H1 (cell line): Measurements from ENCODE around the gene HTR6. TPM values are rescaled to one million over a fixed set of nuclear protein-coding genes. Genes with fewer than 3 reads are reported as not detected.

ENCODE experiments used
- CTCF ChIA-PET: fragments of 300-600 bp; sonication (Branson Sonifier 250); formaldehyde crosslinking; loops from one replicate; lab custom pipeline; 2021; ENCODE audit not compliant: partially characterized antibody; lab: Charles Lee
- POLR2A ChIA-PET: fragments of 300-600 bp; sonication (Branson Sonifier 250); formaldehyde crosslinking; loops from one replicate; lab custom pipeline; 2021; ENCODE audit warnings: inconsistent platforms; ENCODE audit not compliant: partially characterized antibody; lab: Charles Lee
- DNase-seq, 2 experiments: peaks; one replicate each; pipeline versions ENCODE4 v3.0.0 to v3.0.0-alpha.2; 2010 to 2022; ENCODE audit warnings: low spot score in 2 of 2, low read depth in 1 of 2, mixed read lengths in 1 of 2
- FAIRE-seq: peaks from 2 replicates; lab custom pipeline; 2011; peaks lifted over from hg19 to GRCh38; lab: Jason Lieb, UNC
- H2AFZ ChIP-seq: 2 replicates; pipeline ENCODE4 v1.8.1; 2012; ENCODE audit warnings: low read length, inconsistent platforms
- H2AK5ac ChIP-seq: 2 replicates; pipeline ENCODE4 v1.6.1; 2013; ENCODE audit warnings: low read depth, low read length
- H2BK120ac ChIP-seq: replicated peaks from 2 replicates; pipeline ENCODE3; 2013; ENCODE audit warnings: low read depth, low read length, inconsistent platforms
- H2BK12ac ChIP-seq: 2 replicates; pipeline ENCODE4 v1.6.1; 2013; ENCODE audit warnings: low read depth, low read length
- H2BK15ac ChIP-seq: 2 replicates; pipeline ENCODE4 v1.6.1; 2013; ENCODE audit warnings: low read length
- H2BK20ac ChIP-seq: 2 replicates; pipeline ENCODE4 v1.6.1; 2013; ENCODE audit warnings: low read length
- H2BK5ac ChIP-seq: 2 replicates; pipeline ENCODE4 v1.6.1; 2013; ENCODE audit warnings: low read depth, low read length
- H3K14ac ChIP-seq: 2 replicates; pipeline ENCODE4 v1.6.1; 2013; ENCODE audit warnings: inconsistent platforms; ENCODE audit not compliant: insufficient read length
- H3K18ac ChIP-seq: 2 replicates; pipeline ENCODE4 v1.6.1; 2013; ENCODE audit warnings: low read length; ENCODE audit errors: extremely low read depth
- H3K23ac ChIP-seq: 2 replicates; pipeline ENCODE4 v1.6.1; 2013; ENCODE audit warnings: inconsistent platforms; ENCODE audit not compliant: insufficient read length
- H3K23me2 ChIP-seq: 2 replicates; pipeline ENCODE4 v1.6.1; 2013; ENCODE audit warnings: low read depth, low read length
- H3K27ac ChIP-seq: 2 replicates; pipeline ENCODE4 v1.6.1; 2011; ENCODE audit warnings: low read depth, low read length, inconsistent platforms
- H3K27me3 ChIP-seq, 4 experiments: replicated peaks in 1 of 4; 1 replicate in 1 of 4; 2 replicates in 3 of 4; pipeline versions ENCODE4 v1.6.1 to v1.8.1; 2011 to 2013; ENCODE audit warnings: low read length in 3 of 4, mild to moderate bottlenecking in 3 of 4, inconsistent platforms in 2 of 4, mixed read lengths in 2 of 4, moderate library complexity in 1 of 4; ENCODE audit not compliant: control insufficient read depth in 3 of 4, insufficient read depth in 3 of 4; ENCODE audit errors: extremely low read depth in 1 of 4
- H3K36me3 ChIP-seq, 4 experiments: 2 replicates each; pipeline versions ENCODE4 v1.6.1 to v1.8.1; 2011 to 2013; ENCODE audit warnings: mild to moderate bottlenecking in 4 of 4, low read length in 3 of 4, moderate library complexity in 2 of 4, control low read depth in 1 of 4, inconsistent platforms in 1 of 4; ENCODE audit not compliant: insufficient read depth in 4 of 4, control insufficient read depth in 2 of 4
- H3K4ac ChIP-seq: replicated peaks from 2 replicates; pipeline ENCODE3; 2013; ENCODE audit warnings: low read length, low read depth, mixed read lengths, inconsistent platforms; ENCODE audit not compliant: insufficient read length
- H3K4me1 ChIP-seq, 4 experiments: replicated peaks in 1 of 4; 1 replicate in 1 of 4; 2 replicates in 3 of 4; pipeline versions ENCODE4 v1.6.1 to v1.8.1; 2011 to 2013; ENCODE audit warnings: low read length in 3 of 4, inconsistent platforms in 2 of 4, mixed read lengths in 1 of 4; ENCODE audit not compliant: insufficient read depth in 4 of 4, control insufficient read depth in 3 of 4
- H3K4me2 ChIP-seq, 2 experiments: 2 replicates each; pipeline versions ENCODE4 v1.6.1 to v1.8.1; 2011 to 2013; ENCODE audit warnings: low read depth in 2 of 2, low read length in 2 of 2, control low read depth in 1 of 2, inconsistent platforms in 1 of 2, mild to moderate bottlenecking in 1 of 2; ENCODE audit not compliant: insufficient read depth in 1 of 2
- H3K4me3 ChIP-seq, 4 experiments: fragments of 200-600, 300-600 bp in 1 of 4; sonication (generic), shearing (Covaris generic), sonication (Bioruptor Twin) in 1 of 4; 2 replicates each; pipeline versions ENCODE4 v1.5.1 to v1.8.1; 2011 to 2016; ENCODE audit warnings: low read length in 4 of 4, low read depth in 3 of 4, control low read depth in 2 of 4, inconsistent platforms in 2 of 4, mild to moderate bottlenecking in 2 of 4, mixed read lengths in 1 of 4, moderate library complexity in 1 of 4; ENCODE audit not compliant: insufficient read depth in 2 of 4; ENCODE audit errors: extremely low read depth in 1 of 4
- H3K56ac ChIP-seq: replicated peaks from 2 replicates; pipeline ENCODE3; 2013; ENCODE audit warnings: low read depth, mild to moderate bottlenecking, mixed read lengths, low read length, inconsistent platforms; ENCODE audit not compliant: insufficient read length
- H3K79me1 ChIP-seq: 2 replicates; pipeline ENCODE4 v1.6.1; 2013; ENCODE audit warnings: low read depth, low read length, control low read depth
- H3K79me2 ChIP-seq, 2 experiments: 2 replicates each; pipeline versions ENCODE4 v1.6.1 to v1.8.1; 2012 to 2013; ENCODE audit warnings: low read length in 2 of 2, mild to moderate bottlenecking in 2 of 2, inconsistent platforms in 1 of 2; ENCODE audit not compliant: insufficient read depth in 2 of 2, control insufficient read depth in 1 of 2
- H3K9ac ChIP-seq, 4 experiments: replicated peaks in 1 of 4; 1 replicate in 1 of 4; 2 replicates in 3 of 4; pipeline versions ENCODE4 v1.6.1 to v1.8.1; 2011 to 2013; ENCODE audit warnings: low read depth in 3 of 4, low read length in 3 of 4, control low read depth in 2 of 4, mild to moderate bottlenecking in 2 of 4, moderate library complexity in 2 of 4, inconsistent platforms in 1 of 4; ENCODE audit errors: extremely low read depth in 1 of 4
- H3K9me3 ChIP-seq, 2 experiments: 2 replicates each; pipeline versions ENCODE4 v1.6.1 to v1.8.1; 2012 to 2013; ENCODE audit warnings: mild to moderate bottlenecking in 2 of 2, moderate library complexity in 2 of 2, control low read depth in 1 of 2, inconsistent platforms in 1 of 2, low read depth in 1 of 2, low read length in 1 of 2, mixed read lengths in 1 of 2; ENCODE audit not compliant: insufficient read depth in 2 of 2
- H4K20me1 ChIP-seq, 2 experiments: replicated peaks in 1 of 2; 2 replicates each; pipeline versions ENCODE3 to v1.8.1; 2011 to 2013; ENCODE audit warnings: inconsistent platforms in 2 of 2, low read length in 2 of 2, mild to moderate bottlenecking in 1 of 2; ENCODE audit not compliant: insufficient read depth in 2 of 2, control insufficient read depth in 1 of 2
- H4K5ac ChIP-seq: 2 replicates; pipeline ENCODE4 v1.6.1; 2013; ENCODE audit warnings: low read length, low read depth, mixed read lengths, inconsistent platforms; ENCODE audit not compliant: insufficient read length
- H4K8ac ChIP-seq: 2 replicates; pipeline ENCODE4 v1.8.0; 2013; ENCODE audit warnings: mild to moderate bottlenecking, moderate library complexity, low read length, inconsistent platforms; ENCODE audit not compliant: insufficient read depth; ENCODE audit errors: extremely low read depth
- H4K91ac ChIP-seq: replicated peaks from 2 replicates; pipeline ENCODE3; 2013; ENCODE audit warnings: low read length, mixed read lengths, inconsistent platforms; ENCODE audit not compliant: insufficient read length
- ASH2L ChIP-seq: fragments of 200-600, 300-600 bp; sonication (generic); IDR thresholded peaks from one replicate; pipeline ENCODE4 v1.7.1; 2017; ENCODE audit warnings: low read length
- EP300 ChIP-seq, 2 experiments: IDR thresholded peaks; 1 replicate in 1 of 2; 2 replicates in 1 of 2; pipeline ENCODE4 v1.6.1; 2011 to 2012; ENCODE audit warnings: low read depth in 2 of 2, low read length in 2 of 2, mild to moderate bottlenecking in 2 of 2, borderline replicate concordance in 1 of 2, inconsistent platforms in 1 of 2, moderate library complexity in 1 of 2
- KDM4A ChIP-seq: IDR thresholded peaks from one replicate; pipeline ENCODE4 v1.7.1; 2012; ENCODE audit warnings: low read depth, mild to moderate bottlenecking, moderate library complexity, low read length, inconsistent platforms; ENCODE audit not compliant: severe bottlenecking
- MAX ChIP-seq: IDR thresholded peaks from 2 replicates; pipeline ENCODE4 v1.6.1; 2012; ENCODE audit warnings: inconsistent platforms
- RBBP5 ChIP-seq: IDR thresholded peaks from 2 replicates; pipeline ENCODE4 v1.7.1; 2012; ENCODE audit warnings: low read depth, mild to moderate bottlenecking, inconsistent platforms, low read length, moderate library complexity, borderline replicate concordance
- RXRA ChIP-seq: IDR thresholded peaks from 2 replicates; pipeline ENCODE4 v1.6.1; 2011; ENCODE audit warnings: low read depth, mild to moderate bottlenecking, low read length, moderate library complexity; ENCODE audit not compliant: insufficient read depth
- SAP30 ChIP-seq: fragments of 300-600 bp; sonication (generic); IDR thresholded peaks from 2 replicates; pipeline ENCODE4 v1.7.1; 2012; ENCODE audit warnings: low read length, moderate library complexity, mild to moderate bottlenecking, inconsistent platforms; ENCODE audit not compliant: insufficient read depth, insufficient replicate concordance
- SIX5 ChIP-seq: IDR thresholded peaks from 2 replicates; pipeline ENCODE4 v1.6.1; 2011; ENCODE audit warnings: mild to moderate bottlenecking, low read depth, low read length
- TBP ChIP-seq: IDR thresholded peaks from 2 replicates; pipeline ENCODE4 v1.6.1; 2011; ENCODE audit warnings: low read depth, low read length, improper control_type of control experiment
- TEAD4 ChIP-seq: IDR thresholded peaks from 2 replicates; pipeline ENCODE4 v1.6.1; 2012; ENCODE audit warnings: low read depth, low read length, inconsistent platforms, mixed read lengths
- ZNF274 ChIP-seq: IDR thresholded peaks from 2 replicates; pipeline ENCODE4 v1.7.0; 2012; ENCODE audit warnings: low read length, borderline replicate concordance; ENCODE audit errors: extremely low read depth
- WGBS, 2 experiments: shearing (Covaris generic) in 1 of 2; methylation state at CpG; one replicate each; pipeline versions ENCODE4 v1.1.6 to v1.1.7; 2013 to 2015; ENCODE audit warnings: low lambda C conversion rate in 2 of 2, mixed read lengths in 2 of 2, inconsistent platforms in 1 of 2, low coverage in 1 of 2, missing lambda C conversion rate in 1 of 2; ENCODE audit not compliant: insufficient replicate concordance in 2 of 2, insufficient coverage in 1 of 2, insufficient read length in 1 of 2; ENCODE audit errors: extremely low coverage in 1 of 2, missing lambda C conversion rate in 1 of 2; 5-methylcytosine and 5-hydroxymethylcytosine counted together
- polyA plus RNA-seq, 7 experiments: library from polyadenylated mRNA; depleted of rRNA in 3 of 7; stranded (reverse) in 5 of 7; unstranded in 2 of 7; fragments of >200 nt in 5 of 7; fragments of 200-250 nt in 2 of 7; gene quantifications; 1 replicate in 5 of 7; 2 replicates in 1 of 7; 4 replicates in 1 of 7; pipeline versions ENCODE4 v1.2.1 to v1.2.3, GENCODE V29; 2011 to 2013; ENCODE audit warnings: missing spikeins in 2 of 7, mixed read lengths in 2 of 7
- total RNA-seq: library from RNA; stranded (reverse); fragmentation: NEBNext Ultra II Directional; extraction: Animal tissue kit (Norgen Biotek cat#: 25700); gene quantifications from 2 replicates; pipeline ENCODE4 v1.2.1, GENCODE V29; 2021

The HTR6 gene
- total and polyA plus RNA-seq, 2 of the 8 experiments (the other 6 are each of a cell fraction or from before 2014, with no cell fraction given) = 0.76 to 0.95 TPM

GRCh38 chr1:19709260-19709793, 44.7 kb downstream of the HTR6 start:
- no peak overlapping the region for H4K8ac ChIP-seq
- H4K91ac ChIP-seq = no peak overlapping the region
- H3K23ac ChIP-seq = no peak overlapping the region
- 75% methylated on average over 3 of the region's 4 CpGs; no CpG with 5 or more reads in 1 of the 2 experiments for WGBS, 2 experiments
- H3K4me2 ChIP-seq = no peak overlapping the region
- no peak overlapping the region for H2BK120ac ChIP-seq
- no peak overlapping the region for H3K9ac ChIP-seq
- H3K4ac ChIP-seq = no peak overlapping the region
- no peak overlapping the region for H2BK20ac ChIP-seq
- H3K4me1 ChIP-seq = peaks cover 0 to 4% (median under 1%) of the 10 kb centered on the region in 4 experiments; a peak in 3 of 7 replicates
- H3K79me1 ChIP-seq = no peaks in the 10 kb centered on the region; the same call in 1 of the 2 replicates
- DNase-seq (no peak), FAIRE-seq (no peak)
- no peaks in the 10 kb centered on the region for H3K27me3 ChIP-seq
- H2AFZ ChIP-seq = no peak overlapping the region
- no peaks in the 10 kb centered on the region for H3K9me3 ChIP-seq
- H3K36me3 ChIP-seq = no peaks in the 10 kb centered on the region
- H2AK5ac ChIP-seq = no peak overlapping the region
- H3K79me2 ChIP-seq = no peaks in the 10 kb centered on the region
- no peak overlapping the region for H3K27ac ChIP-seq
- TF ChIP-seq RBBP5 = no peak
- TF ChIP-seq MAX = no peak
- TF ChIP-seq ASH2L = no peak
- no peak for TF ChIP-seq EP300 (IDR thresholded peaks at IDR 0.05; ENCODE audit: borderline replicate concordance in 1 of 2, low read depth in 2 of 2, low read length in 2 of 2)
- TF ChIP-seq ZNF274 = no peak
- TF ChIP-seq KDM4A = no peak
- no peak for TF ChIP-seq TEAD4
- no peak for TF ChIP-seq TBP
- TF ChIP-seq SIX5 = no peak
- TF ChIP-seq SAP30 = no peak
- no peak for TF ChIP-seq RXRA
- no peak overlapping the region for H2BK12ac ChIP-seq
- H4K5ac ChIP-seq = no peak overlapping the region
- no peak overlapping the region for H2BK15ac ChIP-seq
- H3K18ac ChIP-seq = no peak overlapping the region
- CTCF ChIA-PET = interaction anchor here (0.6 to 9.8 kb wide), 4 partner anchors 10 to 1062 kb away, joined by 3 to 127 read pairs (median 4); partner anchors contain the start of gene HTR6
- H4K20me1 ChIP-seq = no peaks in the 10 kb centered on the region
- H3K4me3 ChIP-seq = no peak overlapping the region
- no peak overlapping the region for H3K56ac ChIP-seq
- no peak overlapping the region for H3K14ac ChIP-seq
- H3K23me2 ChIP-seq = no peaks in the 10 kb centered on the region
- POLR2A ChIA-PET = no interaction called here
- no peak overlapping the region for H2BK5ac ChIP-seq
